H1 (cell line): ENCODE measurements around the gene CLEC1A. TPM values are rescaled to one million over a fixed set of nuclear protein-coding genes. Genes with fewer than 3 reads are reported as not detected.

Experiments used
- EP300 ChIP-seq, 2 experiments: IDR thresholded peaks; 1 replicate in 1 of 2; 2 replicates in 1 of 2; pipeline ENCODE4 v1.6.1; 2011 to 2012; ENCODE audit warnings: low read depth in 2 of 2, low read length in 2 of 2, mild to moderate bottlenecking in 2 of 2, borderline replicate concordance in 1 of 2, inconsistent platforms in 1 of 2, moderate library complexity in 1 of 2
- POU5F1 ChIP-seq: IDR thresholded peaks from 2 replicates; pipeline ENCODE4 v1.6.1; 2011; ENCODE audit warnings: low read depth, mild to moderate bottlenecking, low read length, moderate library complexity
- polyA plus RNA-seq, 7 experiments: library from polyadenylated mRNA; depleted of rRNA in 3 of 7; stranded (reverse) in 5 of 7; unstranded in 2 of 7; fragments of >200 nt in 5 of 7; fragments of 200-250 nt in 2 of 7; gene quantifications; 1 replicate in 5 of 7; 2 replicates in 1 of 7; 4 replicates in 1 of 7; pipeline versions ENCODE4 v1.2.1 to v1.2.3, GENCODE V29; 2011 to 2013; ENCODE audit warnings: missing spikeins in 2 of 7, mixed read lengths in 2 of 7
- total RNA-seq: library from RNA; stranded (reverse); fragmentation: NEBNext Ultra II Directional; extraction: Animal tissue kit (Norgen Biotek cat#: 25700); gene quantifications from 2 replicates; pipeline ENCODE4 v1.2.1, GENCODE V29; 2021
- TF ChIP-seq, protein P1 (sequence below): fragments of 300-600 bp; sonication (generic); IDR thresholded peaks from 2 replicates; pipeline ENCODE4 v1.7.1; 2012; ENCODE audit warnings: low read length, moderate library complexity, mild to moderate bottlenecking, inconsistent platforms; ENCODE audit not compliant: insufficient replicate concordance

CLEC1A gene
- total and polyA plus RNA-seq, 2 of the 8 experiments (the other 6 are each of a cell fraction or from before 2014, with no cell fraction given), result 0.20 TPM; not detected in 1

DNA sequence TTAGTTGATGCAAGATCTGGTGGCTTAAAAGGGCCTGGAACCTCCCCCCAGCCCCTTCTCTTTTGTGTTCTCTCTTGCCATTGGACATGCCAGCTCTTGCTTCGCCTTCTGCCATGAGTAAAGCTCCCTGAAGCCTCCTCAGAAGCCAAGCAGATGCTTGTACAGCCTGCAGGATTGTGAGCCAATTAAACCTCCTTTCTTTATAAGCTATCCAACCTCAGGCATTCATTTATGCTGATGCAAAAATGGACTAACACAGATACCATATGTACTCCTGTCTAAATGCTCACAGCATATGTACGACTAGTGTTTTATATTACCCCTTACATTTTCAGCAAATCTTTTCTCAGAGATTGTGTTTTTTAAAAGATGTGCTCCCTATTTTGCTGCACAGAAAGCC lies 26.7 kb downstream of the CLEC1A start (continued):
- TF ChIP-seq, protein P1, sequence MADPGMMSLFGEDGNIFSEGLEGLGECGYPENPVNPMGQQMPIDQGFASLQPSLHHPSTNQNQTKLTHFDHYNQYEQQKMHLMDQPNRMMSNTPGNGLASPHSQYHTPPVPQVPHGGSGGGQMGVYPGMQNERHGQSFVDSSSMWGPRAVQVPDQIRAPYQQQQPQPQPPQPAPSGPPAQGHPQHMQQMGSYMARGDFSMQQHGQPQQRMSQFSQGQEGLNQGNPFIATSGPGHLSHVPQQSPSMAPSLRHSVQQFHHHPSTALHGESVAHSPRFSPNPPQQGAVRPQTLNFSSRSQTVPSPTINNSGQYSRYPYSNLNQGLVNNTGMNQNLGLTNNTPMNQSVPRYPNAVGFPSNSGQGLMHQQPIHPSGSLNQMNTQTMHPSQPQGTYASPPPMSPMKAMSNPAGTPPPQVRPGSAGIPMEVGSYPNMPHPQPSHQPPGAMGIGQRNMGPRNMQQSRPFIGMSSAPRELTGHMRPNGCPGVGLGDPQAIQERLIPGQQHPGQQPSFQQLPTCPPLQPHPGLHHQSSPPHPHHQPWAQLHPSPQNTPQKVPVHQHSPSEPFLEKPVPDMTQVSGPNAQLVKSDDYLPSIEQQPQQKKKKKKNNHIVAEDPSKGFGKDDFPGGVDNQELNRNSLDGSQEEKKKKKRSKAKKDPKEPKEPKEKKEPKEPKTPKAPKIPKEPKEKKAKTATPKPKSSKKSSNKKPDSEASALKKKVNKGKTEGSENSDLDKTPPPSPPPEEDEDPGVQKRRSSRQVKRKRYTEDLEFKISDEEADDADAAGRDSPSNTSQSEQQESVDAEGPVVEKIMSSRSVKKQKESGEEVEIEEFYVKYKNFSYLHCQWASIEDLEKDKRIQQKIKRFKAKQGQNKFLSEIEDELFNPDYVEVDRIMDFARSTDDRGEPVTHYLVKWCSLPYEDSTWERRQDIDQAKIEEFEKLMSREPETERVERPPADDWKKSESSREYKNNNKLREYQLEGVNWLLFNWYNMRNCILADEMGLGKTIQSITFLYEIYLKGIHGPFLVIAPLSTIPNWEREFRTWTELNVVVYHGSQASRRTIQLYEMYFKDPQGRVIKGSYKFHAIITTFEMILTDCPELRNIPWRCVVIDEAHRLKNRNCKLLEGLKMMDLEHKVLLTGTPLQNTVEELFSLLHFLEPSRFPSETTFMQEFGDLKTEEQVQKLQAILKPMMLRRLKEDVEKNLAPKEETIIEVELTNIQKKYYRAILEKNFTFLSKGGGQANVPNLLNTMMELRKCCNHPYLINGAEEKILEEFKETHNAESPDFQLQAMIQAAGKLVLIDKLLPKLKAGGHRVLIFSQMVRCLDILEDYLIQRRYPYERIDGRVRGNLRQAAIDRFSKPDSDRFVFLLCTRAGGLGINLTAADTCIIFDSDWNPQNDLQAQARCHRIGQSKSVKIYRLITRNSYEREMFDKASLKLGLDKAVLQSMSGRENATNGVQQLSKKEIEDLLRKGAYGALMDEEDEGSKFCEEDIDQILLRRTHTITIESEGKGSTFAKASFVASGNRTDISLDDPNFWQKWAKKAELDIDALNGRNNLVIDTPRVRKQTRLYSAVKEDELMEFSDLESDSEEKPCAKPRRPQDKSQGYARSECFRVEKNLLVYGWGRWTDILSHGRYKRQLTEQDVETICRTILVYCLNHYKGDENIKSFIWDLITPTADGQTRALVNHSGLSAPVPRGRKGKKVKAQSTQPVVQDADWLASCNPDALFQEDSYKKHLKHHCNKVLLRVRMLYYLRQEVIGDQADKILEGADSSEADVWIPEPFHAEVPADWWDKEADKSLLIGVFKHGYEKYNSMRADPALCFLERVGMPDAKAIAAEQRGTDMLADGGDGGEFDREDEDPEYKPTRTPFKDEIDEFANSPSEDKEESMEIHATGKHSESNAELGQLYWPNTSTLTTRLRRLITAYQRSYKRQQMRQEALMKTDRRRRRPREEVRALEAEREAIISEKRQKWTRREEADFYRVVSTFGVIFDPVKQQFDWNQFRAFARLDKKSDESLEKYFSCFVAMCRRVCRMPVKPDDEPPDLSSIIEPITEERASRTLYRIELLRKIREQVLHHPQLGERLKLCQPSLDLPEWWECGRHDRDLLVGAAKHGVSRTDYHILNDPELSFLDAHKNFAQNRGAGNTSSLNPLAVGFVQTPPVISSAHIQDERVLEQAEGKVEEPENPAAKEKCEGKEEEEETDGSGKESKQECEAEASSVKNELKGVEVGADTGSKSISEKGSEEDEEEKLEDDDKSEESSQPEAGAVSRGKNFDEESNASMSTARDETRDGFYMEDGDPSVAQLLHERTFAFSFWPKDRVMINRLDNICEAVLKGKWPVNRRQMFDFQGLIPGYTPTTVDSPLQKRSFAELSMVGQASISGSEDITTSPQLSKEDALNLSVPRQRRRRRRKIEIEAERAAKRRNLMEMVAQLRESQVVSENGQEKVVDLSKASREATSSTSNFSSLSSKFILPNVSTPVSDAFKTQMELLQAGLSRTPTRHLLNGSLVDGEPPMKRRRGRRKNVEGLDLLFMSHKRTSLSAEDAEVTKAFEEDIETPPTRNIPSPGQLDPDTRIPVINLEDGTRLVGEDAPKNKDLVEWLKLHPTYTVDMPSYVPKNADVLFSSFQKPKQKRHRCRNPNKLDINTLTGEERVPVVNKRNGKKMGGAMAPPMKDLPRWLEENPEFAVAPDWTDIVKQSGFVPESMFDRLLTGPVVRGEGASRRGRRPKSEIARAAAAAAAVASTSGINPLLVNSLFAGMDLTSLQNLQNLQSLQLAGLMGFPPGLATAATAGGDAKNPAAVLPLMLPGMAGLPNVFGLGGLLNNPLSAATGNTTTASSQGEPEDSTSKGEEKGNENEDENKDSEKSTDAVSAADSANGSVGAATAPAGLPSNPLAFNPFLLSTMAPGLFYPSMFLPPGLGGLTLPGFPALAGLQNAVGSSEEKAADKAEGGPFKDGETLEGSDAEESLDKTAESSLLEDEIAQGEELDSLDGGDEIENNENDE, result no peak
- no peak for TF ChIP-seq POU5F1
- no peak for TF ChIP-seq EP300 (IDR thresholded peaks at IDR 0.05; ENCODE audit: borderline replicate concordance in 1 of 2, low read depth in 2 of 2, low read length in 2 of 2)
- TF ChIP-seq, all 59 proteins: peak for 0
